Retinal pigment epithelial cell (primary cell): ENCODE data around the gene SLC7A10.

Experiments
- DNase-seq: peaks from one replicate; pipeline ENCODE4 v3.0.0-alpha.2; 2010; ENCODE audit warnings: low read depth
- H3K4me3 ChIP-seq: 2 replicates; pipeline ENCODE4 v1.5.1; 2011; ENCODE audit warnings: mild to moderate bottlenecking, low read length, control low read depth, moderate library complexity
- TF ChIP-seq, protein P1 (sequence below): conservative IDR thresholded peaks from 2 replicates; pipeline ENCODE4 v1.5.1; 2011; ENCODE audit warnings: low read depth, low read length, control low read depth, inconsistent platforms

The SLC7A10 gene

DNA sequence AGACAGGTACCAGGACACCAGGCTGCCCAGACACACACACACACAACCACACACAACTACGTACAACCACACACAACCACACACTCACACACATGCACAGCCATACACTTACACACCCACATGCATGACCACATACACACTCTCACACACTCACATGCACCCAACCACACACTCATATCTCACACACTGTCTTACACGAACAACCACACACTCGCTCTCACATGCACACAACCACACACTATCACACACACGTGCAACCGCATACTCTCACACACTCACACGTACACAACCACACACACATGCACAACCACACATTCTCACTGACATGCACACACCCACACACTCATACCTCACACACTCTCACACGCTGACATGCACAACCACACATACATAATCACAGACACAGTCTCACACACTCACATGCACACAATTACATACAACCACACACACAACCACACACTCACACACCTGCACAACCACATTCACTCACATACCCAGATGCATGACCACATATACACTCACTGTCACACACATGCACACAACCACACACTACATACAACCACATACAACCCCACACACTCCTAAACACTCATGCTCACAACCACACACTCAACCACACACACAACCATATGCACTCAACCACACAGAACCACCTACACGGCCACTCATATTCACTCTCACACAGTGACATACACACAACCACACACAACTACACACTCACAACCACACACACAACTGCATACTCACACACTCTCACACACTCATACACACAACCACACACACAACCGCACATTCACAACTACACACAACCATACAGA is 7.6 kb upstream of the SLC7A10 start:
- TF ChIP-seq, protein P1, sequence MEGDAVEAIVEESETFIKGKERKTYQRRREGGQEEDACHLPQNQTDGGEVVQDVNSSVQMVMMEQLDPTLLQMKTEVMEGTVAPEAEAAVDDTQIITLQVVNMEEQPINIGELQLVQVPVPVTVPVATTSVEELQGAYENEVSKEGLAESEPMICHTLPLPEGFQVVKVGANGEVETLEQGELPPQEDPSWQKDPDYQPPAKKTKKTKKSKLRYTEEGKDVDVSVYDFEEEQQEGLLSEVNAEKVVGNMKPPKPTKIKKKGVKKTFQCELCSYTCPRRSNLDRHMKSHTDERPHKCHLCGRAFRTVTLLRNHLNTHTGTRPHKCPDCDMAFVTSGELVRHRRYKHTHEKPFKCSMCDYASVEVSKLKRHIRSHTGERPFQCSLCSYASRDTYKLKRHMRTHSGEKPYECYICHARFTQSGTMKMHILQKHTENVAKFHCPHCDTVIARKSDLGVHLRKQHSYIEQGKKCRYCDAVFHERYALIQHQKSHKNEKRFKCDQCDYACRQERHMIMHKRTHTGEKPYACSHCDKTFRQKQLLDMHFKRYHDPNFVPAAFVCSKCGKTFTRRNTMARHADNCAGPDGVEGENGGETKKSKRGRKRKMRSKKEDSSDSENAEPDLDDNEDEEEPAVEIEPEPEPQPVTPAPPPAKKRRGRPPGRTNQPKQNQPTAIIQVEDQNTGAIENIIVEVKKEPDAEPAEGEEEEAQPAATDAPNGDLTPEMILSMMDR: no peak
- no peak for DNase-seq
- no peak overlapping the region for H3K4me3 ChIP-seq

DNA sequence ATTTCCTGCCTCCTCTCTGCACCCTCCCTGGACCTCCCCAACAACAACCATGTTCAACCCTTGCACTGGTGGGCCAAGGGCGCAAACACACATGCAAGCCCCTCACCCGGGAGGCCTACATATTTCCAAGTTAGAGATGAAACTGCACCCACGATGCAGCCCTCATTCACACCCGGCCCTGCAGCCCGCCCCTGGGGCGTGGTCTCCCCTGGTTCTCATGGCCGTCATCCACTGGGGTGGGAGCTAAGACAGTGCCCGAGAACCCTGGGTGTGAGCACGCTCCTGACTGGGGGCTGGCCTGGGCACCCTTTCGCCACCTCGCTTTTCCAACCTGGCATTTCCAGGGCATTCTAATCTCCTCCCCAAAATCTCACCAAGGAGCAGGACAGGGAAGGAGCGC is 7.0 kb upstream of the SLC7A10 start:
- TF ChIP-seq, protein P1: no peak
- DNase-seq: no peak
- H3K4me3 ChIP-seq: no peak overlapping the region

DNA sequence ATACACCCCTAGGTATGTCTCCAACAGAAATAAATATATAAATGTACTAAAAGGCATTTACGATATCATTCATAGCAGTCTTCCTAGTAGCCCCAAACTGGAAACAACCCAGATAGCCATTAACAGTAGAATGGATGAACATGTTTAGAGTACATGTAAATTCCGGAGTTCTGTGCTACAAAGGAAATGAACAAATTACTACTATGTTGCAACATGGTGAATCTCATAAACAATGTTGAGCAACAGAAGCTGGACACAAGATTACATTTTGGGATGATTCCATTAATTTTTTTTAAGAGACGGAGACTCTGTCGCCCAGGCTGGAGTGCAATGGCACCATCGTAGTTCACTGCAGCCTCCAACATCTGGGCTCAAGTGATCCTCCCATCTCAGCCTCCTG is 5.9 kb upstream of the SLC7A10 start:
- DNase-seq: no peak
- no peak overlapping the region for H3K4me3 ChIP-seq

DNA sequence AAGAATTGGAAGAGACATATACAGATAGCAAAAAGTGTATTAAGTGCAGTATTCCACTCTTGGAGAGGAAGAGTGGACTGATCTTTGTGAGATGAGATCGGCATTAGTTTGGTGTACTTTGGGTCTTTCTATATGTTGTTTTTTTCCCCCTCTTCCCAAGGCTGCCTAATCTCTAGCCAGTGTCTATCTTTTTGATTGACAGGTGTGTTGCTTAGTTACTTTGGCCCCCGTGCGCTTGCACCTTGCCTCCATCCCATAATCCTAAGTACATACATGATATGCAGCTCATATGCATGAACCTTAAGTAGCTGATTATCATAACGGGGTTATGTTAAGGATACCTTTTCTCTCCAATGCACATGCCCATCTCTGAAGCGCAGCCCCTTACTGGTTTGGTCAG is 4.3 kb upstream of the SLC7A10 start:
- DNase-seq: no peak
- no peak overlapping the region for H3K4me3 ChIP-seq
- TF ChIP-seq, protein P1: no peak

More for the DNA sequence above, 5.9 kb upstream of the SLC7A10 start:
- TF ChIP-seq, protein P1: no peak

DNA sequence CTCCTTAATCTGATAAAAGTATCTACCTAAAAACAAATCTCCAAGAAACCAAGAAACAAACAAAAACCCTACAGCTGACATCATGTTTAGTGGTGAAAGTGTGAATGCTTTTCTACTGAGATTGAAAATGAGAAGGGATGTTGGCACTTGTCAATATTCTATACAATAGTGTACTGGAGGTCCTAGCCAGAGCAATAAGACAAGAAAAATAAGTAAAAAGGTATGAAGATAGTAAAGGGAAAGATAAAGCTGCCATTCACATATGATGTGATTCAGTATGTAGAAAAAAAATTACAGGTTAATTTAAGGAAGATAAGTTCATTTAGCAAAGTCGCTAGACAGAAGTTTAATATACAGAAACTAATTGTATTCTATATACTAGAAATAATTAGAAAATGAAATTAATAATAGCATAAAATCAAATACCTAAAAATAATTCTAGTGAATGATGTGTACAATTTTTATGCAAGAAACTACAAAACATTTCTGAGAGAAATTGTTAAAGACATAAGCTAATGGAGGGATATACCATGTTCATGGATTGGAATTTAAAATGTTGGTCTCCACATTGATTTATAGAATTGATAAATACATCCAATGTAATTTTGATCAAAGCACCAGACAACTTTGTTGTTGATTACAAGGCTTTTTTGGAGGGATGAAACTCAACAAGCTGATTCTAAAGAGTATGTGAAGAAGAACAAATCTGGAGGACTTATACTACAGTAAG is 2.4 kb upstream of the SLC7A10 start:
- TF ChIP-seq, protein P1: no peak
- H3K4me3 ChIP-seq: no peak overlapping the region
- no peak for DNase-seq

DNA sequence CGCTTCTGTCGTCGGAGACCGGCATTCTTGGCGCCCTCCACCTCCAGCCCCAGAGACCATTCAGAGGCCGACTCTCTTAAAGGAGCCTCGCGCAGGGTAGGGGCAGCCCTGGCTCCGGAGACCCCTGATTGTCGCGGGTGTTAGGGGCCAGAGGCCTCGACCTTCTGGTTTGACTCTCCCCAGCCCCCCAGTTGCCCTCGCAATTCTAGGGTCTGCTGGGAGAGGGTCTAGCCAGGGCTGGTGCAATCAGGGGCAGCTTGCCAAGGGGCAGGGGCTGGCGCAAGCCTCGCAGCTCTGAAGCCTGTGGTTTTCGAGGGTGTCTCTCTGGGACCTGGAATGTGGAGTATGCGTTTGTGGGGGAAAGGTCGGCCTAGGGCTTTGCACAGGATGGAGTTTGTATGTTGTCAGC is 1.6 kb upstream of the SLC7A10 start:
- H3K4me3 ChIP-seq: peak overlapping the region; percentile 17
- TF ChIP-seq, protein P1: no peak
- DNase-seq: peak; percentile 73
